ENCODE results near the gene L3MBTL3.

DNA sequence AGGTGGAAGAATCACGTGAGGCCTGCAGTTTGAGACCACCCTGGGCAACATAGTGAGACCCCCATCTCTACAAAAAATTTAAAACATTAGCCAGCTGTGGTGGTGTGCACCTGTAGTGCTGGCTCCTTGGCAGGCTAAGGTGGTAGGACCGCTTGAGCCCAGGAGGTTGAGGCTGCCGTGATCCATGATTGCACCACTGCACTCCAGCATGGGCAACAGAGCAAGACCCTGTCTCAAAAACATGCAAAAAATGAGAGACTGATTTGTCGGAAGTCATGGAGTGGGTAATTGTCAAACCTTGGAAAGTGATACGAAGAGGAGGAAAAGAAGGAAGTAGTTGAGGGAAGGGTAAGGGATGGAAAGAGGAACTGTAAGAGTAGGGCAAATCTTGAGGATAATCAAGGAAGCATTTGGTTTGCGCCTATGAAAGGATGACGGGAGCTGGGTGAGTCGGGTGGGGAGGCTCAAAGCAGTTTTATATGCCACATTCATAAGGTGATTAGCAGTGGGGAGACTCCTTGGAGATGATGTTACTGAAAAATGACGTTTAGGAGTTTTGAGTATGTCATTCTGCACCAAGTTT lies 14.5 kb downstream of the L3MBTL3 start:
- TF ChIP-seq, protein P1, sequence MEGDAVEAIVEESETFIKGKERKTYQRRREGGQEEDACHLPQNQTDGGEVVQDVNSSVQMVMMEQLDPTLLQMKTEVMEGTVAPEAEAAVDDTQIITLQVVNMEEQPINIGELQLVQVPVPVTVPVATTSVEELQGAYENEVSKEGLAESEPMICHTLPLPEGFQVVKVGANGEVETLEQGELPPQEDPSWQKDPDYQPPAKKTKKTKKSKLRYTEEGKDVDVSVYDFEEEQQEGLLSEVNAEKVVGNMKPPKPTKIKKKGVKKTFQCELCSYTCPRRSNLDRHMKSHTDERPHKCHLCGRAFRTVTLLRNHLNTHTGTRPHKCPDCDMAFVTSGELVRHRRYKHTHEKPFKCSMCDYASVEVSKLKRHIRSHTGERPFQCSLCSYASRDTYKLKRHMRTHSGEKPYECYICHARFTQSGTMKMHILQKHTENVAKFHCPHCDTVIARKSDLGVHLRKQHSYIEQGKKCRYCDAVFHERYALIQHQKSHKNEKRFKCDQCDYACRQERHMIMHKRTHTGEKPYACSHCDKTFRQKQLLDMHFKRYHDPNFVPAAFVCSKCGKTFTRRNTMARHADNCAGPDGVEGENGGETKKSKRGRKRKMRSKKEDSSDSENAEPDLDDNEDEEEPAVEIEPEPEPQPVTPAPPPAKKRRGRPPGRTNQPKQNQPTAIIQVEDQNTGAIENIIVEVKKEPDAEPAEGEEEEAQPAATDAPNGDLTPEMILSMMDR (IDR thresholded peaks at IDR 0.05), result no peak
- no peak for TF ChIP-seq POLR2A (IDR thresholded peaks at IDR 0.05)
- no peak for TF ChIP-seq POLR2AphosphoS5 (IDR thresholded peaks at IDR 0.05; ENCODE audit: insufficient read depth in 1 of 2, low read depth in 1 of 2)
